Islet of Langerhans (tissue), 1 donor: ENCODE results near the gene CCAR1.
A peak's percentile ranks its signal among the peaks of the same experiment; 100 is the strongest.
"Not testable (repeated sequence)": the region's sequence is repeated elsewhere in the genome, so short reads cannot be mapped to it uniquely, and the experiment has no call there.

ENCODE experiments used
- FAIRE-seq: peaks from one replicate; lab custom pipeline; 2011; peaks lifted over from hg19 to GRCh38; lab: Jason Lieb, UNC

The CCAR1 gene

DNA sequence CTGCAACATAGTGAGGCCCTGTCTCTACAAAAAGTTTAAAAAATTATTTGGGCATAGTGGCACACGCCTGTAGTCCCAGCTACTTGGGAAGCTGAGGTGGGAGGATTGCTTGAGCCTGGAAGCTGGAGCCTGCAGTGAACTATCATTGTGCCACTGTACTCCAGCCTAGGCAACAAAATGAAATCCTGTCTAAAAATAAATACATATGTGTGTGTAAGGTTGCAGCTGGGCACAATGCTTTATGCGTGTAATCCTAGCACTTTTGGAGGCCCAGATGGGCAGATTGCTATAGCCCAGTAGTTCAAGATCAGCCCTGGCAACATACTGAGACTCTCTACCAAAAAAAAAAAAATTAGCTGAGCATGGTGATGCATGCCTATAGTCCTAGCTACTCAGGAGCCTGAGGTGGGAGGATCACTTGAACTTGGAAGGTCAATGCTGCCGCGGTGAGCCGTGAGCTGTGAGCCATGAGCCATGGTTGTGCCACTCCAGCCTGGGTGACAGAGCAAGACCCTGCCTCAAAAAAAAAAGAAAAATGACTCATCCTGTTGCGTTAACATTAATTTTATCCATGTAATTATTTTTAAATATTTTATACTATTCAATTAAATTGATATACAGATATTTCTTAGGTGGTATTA is 38.3 kb downstream of the CCAR1 start:
- FAIRE-seq, result no peak

DNA sequence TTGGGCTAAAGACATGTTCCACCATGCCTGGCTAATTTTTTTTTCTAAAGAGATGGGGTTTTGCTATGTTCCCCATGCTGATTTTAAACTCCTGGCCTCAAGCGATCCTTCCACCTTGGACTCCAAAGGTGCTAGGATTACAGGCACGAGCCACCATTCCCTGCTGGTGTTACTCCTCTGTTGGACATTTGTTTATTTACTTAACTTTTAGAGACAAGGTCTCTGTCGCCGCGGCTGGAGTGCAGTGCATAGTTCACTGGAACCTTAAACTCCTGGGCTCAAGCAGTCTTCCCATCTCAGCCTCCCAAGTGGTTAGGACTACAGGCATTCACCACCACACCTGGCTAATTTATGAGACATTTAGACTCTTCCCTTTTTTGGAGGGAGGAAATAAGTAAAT is 38.9 kb downstream of the CCAR1 start:
- no peak for FAIRE-seq

DNA sequence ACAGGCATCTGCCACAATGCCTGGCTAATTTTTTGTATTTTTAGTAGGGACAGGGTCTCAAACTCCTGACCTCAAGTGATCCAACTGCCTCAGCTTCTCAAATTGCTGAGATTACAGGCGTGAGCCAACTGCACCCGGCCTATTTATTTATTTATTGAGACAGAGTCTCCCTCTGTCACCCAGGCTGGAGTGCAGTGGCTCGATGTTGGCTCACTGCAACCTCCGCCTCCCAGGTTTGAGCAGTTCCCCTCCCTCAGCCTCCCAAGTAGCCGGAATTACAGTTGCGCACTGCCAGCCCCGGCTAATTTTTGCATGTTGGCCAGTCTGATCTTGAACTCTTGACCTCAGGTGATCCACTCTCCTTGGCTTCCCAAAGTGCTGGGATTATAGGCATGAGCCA is 46.4 kb downstream of the CCAR1 start:
- not testable (repeated sequence) for FAIRE-seq

DNA sequence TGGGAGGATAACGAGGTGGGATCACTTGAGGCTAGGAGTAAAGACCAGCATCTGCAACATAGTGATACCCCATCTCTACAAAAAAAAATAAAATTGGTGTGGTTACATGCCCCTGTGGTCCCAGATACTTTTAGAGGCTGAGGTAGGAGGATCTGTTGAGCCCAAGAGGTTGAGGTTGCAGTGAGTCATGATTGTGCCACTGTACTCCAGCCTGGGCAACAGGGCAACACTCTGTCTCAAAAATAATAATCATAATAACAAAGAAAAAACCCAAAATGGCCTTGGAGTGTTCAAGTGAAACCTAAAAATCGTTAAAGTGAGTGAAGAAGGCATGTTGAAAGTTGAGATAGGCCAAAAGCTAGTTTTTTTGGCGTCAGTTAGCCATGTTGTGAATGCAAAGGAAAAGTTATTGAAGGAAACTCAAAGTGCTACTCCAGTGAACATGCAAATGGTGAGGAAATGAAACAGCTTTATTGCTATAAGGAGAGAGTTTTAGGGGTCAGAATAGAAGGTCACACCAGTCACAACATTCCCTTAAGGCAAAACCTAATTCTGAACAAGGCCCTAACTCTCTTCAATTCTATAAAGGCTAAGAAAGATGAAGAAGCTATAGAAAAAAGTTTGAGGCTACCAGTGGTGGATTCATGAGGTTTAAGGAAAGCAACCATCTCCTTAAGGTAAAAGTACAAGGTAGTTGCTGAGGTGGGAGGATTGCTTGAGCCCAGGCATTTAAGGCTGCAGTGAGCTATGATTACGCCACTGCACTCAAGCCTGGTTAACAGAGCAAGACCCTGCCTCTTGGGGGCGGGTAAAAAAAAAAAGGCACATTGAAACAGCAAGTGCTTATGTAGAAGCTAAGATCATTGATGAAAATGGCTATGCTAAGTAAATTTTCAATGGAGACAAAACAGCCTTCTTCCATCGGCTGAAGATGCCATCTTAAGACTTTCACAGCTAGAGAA is 60.9 kb downstream of the CCAR1 start:
- no peak for FAIRE-seq

DNA sequence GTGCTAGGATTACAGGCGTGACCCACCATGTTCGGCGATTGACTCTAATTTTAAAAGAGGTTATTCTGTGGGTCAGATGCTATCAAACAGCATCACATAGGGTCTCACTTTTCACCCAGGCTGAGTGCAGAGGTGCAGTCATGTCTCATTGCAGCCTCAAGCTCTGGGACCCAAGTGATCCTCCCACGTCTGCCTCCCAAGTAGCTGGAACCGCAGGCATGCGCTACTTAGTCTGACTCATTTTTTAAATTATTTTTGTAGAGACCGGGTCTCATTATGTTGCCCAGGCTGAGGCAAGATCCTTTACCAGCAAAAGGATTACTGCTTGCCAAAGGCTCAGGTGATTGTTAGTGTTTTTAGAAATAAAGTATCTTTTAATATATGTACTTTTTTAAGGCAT is 63.4 kb downstream of the CCAR1 start:
- no peak for FAIRE-seq

DNA sequence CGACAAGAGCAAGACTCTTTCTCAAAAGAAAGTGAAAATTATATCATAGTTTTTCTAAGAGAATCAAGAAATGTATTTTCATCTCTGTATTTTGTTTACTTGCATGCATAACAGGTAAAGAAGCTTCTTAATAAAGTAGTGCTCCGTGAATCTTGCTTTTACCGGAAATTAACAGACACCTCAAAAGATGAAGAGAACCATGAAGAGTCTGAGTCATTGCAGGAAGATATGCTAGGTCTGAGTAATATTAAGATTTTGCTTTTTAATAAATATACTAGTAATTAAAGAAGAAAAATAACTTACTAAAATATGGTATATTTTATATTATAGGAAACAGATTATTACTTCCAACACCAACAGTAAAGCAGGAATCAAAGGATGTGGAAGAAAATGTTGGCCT is 66.8 kb downstream of the CCAR1 start:
- FAIRE-seq, result peak; percentile 68

DNA sequence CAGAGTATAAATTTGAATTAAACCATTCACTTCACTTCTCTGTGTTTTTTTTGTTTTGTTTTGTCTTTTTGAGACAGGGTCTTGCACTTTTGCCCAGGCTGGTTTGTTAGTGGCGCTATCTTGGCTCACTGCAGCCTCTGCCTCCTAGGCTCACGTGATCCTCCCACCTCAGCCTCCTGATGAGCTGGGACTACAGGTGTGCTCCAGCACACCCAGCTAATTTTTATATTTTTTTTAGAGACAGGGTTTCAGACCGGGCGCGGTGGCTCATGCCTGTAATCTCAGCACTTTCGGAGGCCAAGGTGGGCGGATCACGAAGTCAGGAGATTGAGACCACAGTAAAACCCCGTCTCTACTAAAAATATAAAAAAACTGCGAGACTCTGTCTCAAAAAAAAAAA is 69.4 kb downstream of the CCAR1 start:
- no peak for FAIRE-seq

DNA sequence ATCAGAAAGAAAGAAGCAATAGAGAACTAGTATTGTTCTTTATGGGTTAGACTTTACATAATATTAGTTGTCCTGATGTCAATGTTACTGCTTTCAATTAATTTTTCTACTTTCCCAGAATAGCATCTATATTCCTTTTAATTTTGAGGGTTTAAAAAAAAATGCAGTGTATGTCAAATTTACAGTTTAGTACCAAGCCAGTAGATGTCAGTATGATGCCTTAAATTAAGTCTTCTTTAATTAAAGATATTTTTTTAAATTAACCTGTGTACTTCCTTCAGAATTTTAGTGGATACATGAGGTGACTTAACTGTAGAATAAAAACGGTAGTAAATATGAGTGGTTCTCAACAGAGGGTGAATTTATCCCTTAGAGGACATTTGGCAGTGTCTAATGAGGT is 71.1 kb downstream of the CCAR1 start:
- no peak for FAIRE-seq

DNA sequence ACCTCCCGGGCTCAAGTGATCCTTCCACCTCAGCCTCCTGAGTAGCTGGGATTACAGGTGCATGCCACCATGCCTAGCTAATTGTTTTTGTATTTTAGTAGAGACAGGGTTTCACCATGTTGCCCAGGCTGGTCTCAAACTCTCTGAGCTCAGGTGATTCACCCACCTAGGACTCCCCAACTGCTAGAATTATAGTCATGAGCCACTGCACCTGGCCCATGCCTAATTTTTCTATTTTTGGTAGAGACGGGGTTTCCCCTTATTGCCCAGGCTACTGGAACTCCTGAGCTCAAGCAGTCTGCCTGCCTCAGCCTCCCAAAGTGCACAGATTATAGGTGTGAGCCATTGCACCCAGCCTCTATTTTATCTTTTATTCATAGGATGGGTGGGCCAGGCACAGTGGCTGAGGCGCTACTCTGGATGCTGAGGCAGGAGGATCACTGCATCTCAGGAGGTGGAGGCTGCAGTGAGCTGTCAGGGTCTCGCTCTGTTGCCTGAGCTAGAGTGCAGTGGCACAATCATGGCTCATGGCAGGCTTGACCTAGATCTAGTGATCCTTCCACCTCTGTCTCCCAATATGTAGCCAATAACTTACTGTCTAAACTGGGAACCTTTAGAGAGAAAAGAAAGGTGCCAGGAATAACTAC is 75.0 kb downstream of the CCAR1 start:
- FAIRE-seq, result no peak

DNA sequence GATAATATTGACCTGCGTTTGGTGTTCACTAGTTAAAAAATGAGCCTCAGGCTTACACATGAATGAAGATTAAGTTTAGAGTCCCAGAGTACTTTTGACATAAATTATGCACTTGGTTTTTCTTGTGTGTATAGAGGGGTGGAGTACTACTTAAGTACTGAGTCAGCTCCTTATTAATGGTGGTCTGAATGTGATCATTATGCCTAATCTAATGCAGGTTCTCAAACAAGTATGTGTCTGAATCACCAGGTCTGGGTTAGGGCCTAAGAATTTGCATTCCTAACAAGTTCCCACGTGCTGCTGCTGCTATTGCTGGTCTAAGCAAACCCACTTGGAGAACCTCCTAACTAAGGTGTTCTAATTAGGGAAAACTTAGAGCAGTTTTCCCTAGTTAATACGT is 75.6 kb downstream of the CCAR1 start:
- no peak for FAIRE-seq

DNA sequence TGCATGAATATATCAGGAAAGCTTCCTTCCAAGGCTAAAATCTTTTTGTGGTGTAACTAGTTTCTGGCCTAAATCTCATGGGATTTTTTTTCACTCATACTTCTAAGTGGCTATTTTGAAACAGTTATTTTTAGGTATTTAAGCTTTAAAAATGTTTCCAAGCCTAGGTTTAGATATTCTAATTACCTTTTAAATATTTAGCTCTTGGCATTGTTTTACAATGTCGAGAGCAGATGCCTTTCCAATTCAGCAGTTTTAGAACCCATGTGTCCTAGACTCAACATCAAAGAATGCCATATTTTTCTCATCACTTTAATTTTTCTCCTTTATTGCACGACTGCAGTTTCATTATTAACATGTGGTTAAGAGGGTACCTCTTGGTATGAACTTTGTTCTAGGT is 79.2 kb downstream of the CCAR1 start:
- FAIRE-seq, result no peak

DNA sequence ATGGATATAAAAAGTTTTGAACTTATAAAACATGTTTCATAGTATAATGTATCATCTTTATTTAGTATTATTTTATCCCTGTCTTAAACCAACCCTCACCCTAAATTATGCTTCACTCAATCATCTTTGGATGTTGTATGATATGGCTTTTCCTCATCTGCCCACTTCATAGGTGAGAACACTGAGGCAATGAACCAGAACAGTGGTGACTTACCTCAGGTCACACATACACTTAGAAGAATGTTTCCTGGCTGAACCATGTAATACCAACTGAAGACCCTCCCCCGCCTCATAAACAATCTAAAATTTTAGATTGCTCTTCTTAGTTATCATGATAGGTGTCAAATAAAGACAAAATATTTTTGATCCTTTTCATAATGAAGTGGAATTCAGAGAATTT is 83.7 kb downstream of the CCAR1 start:
- FAIRE-seq, result no peak

DNA sequence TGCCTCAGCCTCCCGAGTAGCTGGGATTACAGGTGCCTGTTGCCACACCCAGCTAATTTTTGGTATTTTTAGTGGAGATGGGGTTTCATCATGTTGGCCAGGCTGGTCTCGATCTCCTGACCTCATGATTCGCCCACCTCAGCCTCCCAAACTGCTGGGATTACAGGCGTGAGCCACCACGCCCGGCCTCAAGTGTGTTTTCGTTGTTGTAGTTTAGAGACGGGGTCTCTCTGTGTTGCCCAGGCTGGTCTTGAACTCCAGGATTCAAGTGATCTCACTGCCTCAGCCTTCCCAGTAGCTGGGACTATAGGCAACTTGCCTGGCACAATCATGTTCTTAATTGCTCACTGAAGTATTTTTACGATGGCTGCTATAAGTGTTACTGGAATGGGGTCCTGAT is 89.8 kb downstream of the CCAR1 start:
- not testable (repeated sequence) for FAIRE-seq

DNA sequence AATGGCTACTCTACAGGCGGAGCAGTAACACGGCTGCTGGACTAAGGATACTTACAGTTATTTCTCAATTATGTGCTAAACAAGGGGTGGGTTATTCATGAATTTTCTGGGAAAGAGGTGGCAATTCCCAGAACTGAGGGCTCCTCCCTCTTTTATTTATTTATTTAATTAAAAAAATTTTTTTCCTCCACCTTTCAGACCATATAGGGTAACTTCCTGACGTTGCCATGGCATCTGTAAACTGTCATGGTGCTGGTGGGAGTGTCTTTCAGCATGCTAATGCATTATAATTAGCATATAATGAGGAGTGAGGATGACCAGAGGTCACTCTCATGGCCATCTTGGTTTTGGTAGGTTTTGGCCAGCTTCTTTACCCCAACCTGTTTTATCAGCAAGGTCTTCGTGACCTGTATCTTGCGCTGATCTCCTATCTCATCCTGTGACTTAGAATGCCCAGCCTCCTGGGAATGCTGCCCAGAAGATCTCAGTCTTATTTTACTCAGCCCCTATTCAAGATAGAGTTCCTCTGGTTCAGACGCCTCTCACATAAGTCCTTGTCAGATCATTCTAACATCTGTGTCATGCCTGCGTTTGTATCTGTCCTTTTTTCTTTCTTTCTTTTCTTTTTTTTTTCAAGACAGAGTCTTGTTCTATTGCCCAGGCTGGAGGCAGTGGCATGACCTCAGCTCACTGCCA is 90.4 kb downstream of the CCAR1 start:
- FAIRE-seq, result no peak

DNA sequence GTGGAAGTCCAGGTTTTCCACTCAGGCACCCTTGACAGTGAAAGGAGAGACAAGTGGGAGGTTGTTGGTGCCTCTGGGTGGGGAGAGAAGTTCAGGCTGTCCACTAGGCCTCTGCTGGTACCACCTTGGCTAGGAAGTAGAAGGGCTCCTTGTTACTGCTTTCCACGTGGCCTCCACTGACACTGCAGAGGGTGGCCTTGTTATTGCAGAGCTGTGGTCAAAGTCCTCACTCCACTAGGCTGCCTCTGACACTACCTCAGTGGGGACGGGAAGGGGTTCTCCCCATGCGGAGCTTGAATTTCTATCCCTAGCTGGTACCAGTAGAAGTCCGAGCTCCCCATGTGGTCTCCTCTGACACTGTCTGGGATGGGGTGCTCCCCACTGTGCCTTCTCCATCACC is 91.4 kb downstream of the CCAR1 start:
- no peak for FAIRE-seq

DNA sequence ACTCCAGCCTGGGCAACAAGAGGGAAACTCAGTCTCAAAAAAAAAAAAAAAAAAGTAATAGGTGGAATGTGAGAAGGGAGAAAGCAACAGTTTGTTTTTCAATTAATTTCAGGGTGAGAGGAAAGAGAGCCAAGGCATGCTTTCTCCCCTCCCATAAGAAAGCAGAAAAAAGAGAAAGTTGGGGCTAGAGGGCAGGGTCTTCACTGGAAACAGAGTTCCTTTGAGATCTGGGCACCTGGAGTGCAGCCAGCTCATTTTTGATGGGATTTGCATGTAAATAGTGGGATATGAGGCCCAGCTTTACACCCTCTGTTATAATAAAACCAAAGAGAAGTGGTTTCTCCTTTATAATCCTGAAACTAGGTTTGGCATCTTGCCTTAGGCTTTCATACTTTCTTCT is 92.5 kb downstream of the CCAR1 start:
- FAIRE-seq, result no peak

DNA sequence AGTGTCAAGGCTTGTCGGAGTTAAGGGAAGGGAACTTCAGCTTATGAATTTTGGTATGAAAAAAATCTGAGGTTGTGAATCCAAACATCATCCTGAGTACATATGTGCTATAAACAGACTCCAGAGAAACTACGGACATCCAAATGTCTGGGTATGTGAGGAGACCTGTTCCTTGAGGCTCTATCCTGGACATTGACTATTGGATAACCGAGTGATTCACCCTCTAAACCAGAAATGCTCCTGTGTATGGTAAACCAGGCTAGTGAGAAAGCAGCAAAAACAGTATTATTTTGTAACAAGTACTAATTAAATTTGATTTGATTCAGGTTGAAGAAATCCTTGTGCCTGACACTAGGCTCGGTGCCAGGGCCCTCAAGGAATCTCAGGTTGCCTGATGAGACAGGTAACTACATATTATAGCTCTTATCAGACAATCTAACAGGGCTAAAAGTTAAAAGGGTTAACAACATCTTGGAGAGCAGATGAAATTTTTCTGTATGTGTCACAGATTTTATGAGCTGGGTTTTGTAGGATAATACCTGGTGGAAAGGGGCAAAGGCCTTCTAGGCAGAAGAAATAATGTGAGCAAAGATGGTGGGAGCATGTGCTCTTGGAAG is 95.9 kb downstream of the CCAR1 start:
- no peak for FAIRE-seq

DNA sequence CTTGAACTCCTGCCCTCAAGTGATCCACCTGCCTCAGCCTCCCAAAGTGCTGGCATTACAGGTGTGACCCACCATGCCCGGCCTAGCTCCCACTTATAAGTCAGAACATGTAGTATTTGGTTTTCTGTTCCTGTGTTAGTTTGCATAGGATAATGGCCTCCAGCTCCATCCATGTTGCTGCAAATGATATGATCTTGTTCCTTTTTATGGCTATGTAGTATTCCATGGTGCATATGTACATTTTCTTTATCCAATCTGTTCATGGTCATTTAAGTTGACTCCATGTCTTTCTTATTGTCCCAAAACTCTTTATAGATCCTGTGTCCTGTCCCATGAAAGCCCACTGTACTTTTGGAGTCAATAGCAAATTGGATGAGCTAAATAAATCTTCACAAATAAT is 99.3 kb downstream of the CCAR1 start:
- not testable (repeated sequence) for FAIRE-seq

DNA sequence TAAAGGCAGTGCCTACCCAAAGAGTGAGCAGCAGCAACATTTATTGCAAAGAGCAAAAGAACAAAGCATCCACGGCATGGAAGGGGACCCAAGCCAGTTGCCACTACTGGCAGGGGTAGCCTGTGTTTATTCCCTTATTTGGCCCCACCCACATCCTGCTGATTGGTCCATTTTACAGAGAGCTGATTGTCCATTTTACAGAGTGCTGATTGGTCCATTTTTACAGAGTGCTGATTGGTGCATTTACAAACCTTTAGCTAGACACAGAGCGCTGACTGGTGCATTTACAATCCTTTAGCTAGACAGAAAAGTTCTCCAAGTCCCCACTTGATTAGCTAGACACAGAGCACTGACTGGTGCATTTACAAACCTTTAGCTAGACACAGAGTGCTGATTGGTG is 101.6 kb downstream of the CCAR1 start:
- not testable (repeated sequence) for FAIRE-seq

DNA sequence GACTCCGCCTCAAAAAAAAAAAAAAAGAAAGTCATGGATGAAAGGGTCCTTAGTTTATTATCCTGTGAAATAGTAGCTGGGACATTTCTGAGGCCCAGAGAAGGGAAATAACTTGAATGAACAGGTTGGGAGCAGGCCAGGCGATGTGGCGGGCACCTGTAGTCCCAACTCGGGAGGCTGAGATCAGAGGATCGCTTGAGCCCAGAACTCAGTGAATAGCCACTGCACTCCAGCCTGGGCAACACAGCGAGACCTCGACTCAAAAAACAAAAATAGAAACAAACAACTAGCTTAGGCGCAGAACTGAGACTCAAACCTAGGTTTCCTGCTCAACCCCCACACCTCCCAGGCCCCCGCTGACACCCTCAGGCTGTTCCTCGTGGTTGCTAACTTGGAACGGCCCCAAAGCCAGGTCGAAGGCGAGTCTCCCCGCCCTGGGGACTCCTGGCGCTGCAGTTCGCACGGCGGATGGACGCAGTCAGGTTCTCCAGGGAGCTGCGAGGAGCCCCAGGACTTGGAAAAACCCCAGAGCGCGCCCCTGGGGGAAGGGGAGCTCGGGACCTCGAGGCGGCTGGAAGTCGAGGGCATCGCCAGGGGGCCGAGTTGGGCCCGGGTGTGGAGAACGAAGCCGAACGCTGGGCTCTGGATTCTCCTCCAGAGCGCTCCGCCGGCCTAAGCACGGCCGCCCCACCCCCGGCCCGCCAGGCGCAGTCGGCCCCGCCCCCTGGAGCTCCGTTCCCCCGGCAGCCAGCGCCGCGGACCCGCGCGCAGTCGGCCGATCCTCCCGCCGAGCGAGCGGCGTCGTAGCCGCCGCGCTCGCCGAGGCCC is 105.9 kb downstream of the CCAR1 start, which contains the start of gene STOX1:
TSS of gene STOX1 (plus strand) at position 768 of the 828 bp plus-strand sequence. CDS start 93 bp downstream, outside the sequence.
- no peak for FAIRE-seq

DNA sequence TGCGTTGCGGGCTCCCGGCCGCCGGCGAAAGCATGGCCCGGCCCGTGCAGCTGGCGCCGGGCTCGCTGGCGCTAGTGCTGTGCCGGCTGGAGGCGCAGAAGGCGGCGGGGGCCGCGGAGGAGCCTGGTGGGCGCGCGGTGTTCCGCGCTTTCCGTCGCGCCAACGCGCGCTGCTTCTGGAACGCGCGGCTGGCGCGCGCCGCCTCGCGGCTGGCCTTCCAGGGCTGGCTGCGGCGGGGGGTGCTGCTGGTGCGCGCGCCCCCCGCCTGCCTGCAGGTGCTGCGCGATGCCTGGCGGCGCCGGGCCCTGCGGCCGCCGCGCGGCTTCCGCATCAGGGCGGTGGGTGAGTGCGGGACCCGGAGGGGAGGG is 106.5 kb downstream of the CCAR1 start:
- FAIRE-seq, result not testable (repeated sequence)
